Measurements from ENCODE around the gene C11orf24. TPM values are rescaled to one million over a fixed set of nuclear protein-coding genes. Genes with fewer than 3 reads are reported as not detected.
A peak's percentile ranks its signal among the peaks of the same experiment; 100 is the strongest.

The C11orf24 gene
- polyA plus RNA-seq, 2 of the 4 experiments (the other 2 are of a cell fraction) = 29.4 to 43.8 TPM

DNA sequence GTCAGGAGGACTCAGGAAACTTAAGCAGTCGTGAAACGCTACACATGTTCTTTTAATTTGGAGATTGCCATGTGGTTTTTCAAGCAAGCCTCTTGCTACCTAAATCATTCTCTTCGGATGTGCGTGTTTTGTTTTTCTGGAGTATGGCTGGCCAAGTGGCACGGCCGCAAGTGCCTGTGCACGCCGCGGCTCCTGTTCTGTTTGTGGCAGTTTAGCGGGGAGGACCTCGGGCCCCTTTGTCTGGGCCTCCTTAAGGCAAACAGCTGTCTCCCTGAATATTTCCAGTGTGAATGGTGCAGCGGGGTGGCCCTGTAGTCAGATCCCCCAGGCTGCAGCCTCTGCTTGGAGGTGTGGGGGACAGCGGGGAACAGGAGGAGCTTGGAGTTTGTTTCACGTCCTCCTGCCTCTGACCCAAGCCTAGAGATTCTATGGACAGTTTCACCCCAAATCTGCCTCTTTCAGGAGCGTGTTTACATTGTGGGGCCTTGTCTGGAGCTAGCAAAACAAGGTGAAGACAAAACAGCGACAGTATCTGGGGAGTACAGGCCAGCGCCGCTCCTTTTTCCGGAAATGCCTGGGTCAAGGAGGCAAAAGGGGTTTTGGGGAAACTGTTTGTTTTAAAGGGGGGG is 41.9 kb upstream of the C11orf24 start:
- CTCF ChIA-PET = interaction anchor here (0.6 to 3.5 kb wide), 11 partner anchors 11 to 78 kb away, joined by 3 to 30 read pairs (median 4); no protein-coding TSS in a partner anchor

DNA sequence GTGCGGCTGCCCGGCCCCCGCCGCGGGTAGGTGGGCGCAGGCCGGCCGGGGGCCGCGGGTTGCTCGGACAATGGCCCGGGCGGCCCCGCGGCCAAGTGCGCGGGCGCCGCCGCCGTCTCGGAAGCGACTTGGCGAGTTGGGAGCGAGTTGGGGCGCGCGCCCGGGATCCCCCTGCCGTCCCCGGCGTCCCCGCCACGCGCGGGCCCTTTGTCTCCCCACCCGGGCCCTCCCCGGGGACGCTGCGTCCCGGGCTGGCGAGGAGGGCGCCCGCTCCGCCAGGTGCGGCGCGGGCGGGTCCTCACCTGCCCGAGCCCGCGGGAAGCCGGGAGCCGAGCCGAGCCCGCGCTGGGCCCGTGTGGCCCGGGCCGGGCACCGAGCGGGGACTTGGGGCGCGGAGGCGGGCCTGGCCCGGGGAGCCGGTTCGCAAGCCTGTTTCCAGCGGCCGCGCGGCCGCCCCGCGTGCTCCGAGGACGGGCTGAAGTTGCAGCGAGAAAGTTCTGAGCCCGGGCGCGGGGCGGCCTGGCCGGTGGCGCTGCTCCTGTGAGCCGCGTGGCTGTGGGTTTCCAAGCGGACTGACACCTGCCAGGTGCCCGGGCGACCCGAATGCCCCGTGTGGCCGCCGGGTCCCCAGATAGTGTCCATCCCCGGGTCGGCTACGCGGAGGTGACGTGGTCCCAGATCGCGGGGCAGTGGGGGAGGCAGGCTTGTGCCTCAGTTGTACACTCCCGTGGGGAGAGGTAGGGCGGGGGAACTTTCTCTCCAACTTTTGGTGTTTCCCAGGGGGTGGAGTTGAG is 41.2 kb upstream of the C11orf24 start:
- DNase-seq (ENCODE audit: low read depth in 1 of 2, low spot score in 1 of 2) (no peak), FAIRE-seq (no peak), ATAC-seq (peak; percentile 4 to 37)
- H3K4me2 ChIP-seq = peak overlapping the region; percentile 94
- POLR2A ChIA-PET = no interaction called here
- H3K4me3 ChIP-seq = peak overlapping the region; percentile 91
- CTCF ChIA-PET = interaction anchor here (0.6 to 6.9 kb wide), 11 partner anchors 9 to 70 kb away, joined by 3 to 75 read pairs (median 4); no protein-coding TSS in a partner anchor
- no peak for TF ChIP-seq ESRRA (IDR thresholded peaks at IDR 0.05; ENCODE audit: borderline replicate concordance, low read length)
- TF ChIP-seq HOXB5 (CRISPR knock-in tag; IDR thresholded peaks at IDR 0.05) = 0 out of 2 replicates have a peak, but pooled peaks have one; percentile 21
- TF ChIP-seq, protein P1, sequence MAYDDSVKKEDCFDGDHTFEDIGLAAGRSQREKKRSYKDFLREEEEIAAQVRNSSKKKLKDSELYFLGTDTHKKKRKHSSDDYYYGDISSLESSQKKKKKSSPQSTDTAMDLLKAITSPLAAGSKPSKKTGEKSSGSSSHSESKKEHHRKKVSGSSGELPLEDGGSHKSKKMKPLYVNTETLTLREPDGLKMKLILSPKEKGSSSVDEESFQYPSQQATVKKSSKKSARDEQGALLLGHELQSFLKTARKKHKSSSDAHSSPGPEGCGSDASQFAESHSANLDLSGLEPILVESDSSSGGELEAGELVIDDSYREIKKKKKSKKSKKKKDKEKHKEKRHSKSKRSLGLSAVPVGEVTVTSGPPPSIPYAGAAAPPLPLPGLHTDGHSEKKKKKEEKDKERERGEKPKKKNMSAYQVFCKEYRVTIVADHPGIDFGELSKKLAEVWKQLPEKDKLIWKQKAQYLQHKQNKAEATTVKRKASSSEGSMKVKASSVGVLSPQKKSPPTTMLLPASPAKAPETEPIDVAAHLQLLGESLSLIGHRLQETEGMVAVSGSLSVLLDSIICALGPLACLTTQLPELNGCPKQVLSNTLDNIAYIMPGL (CRISPR knock-in tag; IDR thresholded peaks at IDR 0.05; ENCODE audit: borderline replicate concordance) = no peak
- TF ChIP-seq JUN (IDR thresholded peaks at IDR 0.05) = peak; percentile 23 to 55; a peak in 1 of 5 replicates
- TF ChIP-seq ZSCAN20 (CRISPR knock-in tag; IDR thresholded peaks at IDR 0.05) = no peak
- TF ChIP-seq BHLHE40 (IDR thresholded peaks at IDR 0.05; ENCODE audit: low read depth, low read length) = no peak
- TF ChIP-seq, protein P2, sequence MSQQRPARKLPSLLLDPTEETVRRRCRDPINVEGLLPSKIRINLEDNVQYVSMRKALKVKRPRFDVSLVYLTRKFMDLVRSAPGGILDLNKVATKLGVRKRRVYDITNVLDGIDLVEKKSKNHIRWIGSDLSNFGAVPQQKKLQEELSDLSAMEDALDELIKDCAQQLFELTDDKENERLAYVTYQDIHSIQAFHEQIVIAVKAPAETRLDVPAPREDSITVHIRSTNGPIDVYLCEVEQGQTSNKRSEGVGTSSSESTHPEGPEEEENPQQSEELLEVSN (IDR thresholded peaks at IDR 0.05; ENCODE audit: borderline replicate concordance, low read depth) = peak; percentile 45; the same call in 1 of the 2 replicates
- no peak for TF ChIP-seq MAFK (IDR thresholded peaks at IDR 0.05; ENCODE audit: partially characterized antibody)
- TF ChIP-seq, protein P3, sequence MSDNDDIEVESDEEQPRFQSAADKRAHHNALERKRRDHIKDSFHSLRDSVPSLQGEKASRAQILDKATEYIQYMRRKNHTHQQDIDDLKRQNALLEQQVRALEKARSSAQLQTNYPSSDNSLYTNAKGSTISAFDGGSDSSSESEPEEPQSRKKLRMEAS (IDR thresholded peaks at IDR 0.05) = peak; percentile 53; the same call in 1 of the 2 replicates
- peak; percentile 36; the same call in 1 of the 2 replicates for TF ChIP-seq MYC (IDR thresholded peaks at IDR 0.05; ENCODE audit: borderline replicate concordance, low read length)
- WGBS (ENCODE audit: missing lambda C conversion rate) = 0% methylated on average over 4 of the region's 102 CpGs
- H3K9me3 ChIP-seq = no peaks in the 10 kb centered on the region
- peaks cover 37% of the 10 kb centered on the region for H3K4me1 ChIP-seq
- H3K27ac ChIP-seq = peak overlapping the region; percentile 90 to 99

More for the DNA sequence above, 41.9 kb upstream of the C11orf24 start:
- Histone ChIP-seq H3K9me3 (no peaks in the 10 kb centered on the region), H3K4me2 (peak overlapping the region; percentile 94), H3K4me1 (peaks cover 37% of the 10 kb centered on the region), H3K4me3 (peak overlapping the region; percentile 91), H3K27ac (peak overlapping the region; percentile 90 to 99)
- WGBS (ENCODE audit: missing lambda C conversion rate) = 3% methylated on average over 19 of the region's 19 CpGs
- ATAC-seq (peak; percentile 15 to 39; a peak in 3 of 6 replicates), FAIRE-seq (no peak), DNase-seq (ENCODE audit: low read depth in 1 of 2, low spot score in 1 of 2) (peak in 1 of 2 experiments; percentile 39)
- TF ChIP-seq CBX2 (IDR thresholded peaks at IDR 0.05; ENCODE audit: borderline replicate concordance, low read depth) (no peak), PHF8 (IDR thresholded peaks at IDR 0.05; ENCODE audit: borderline replicate concordance, low read depth) (no peak), HOXB13 (CRISPR knock-in tag; IDR thresholded peaks at IDR 0.05; ENCODE audit: low read depth) (no peak)
- TF ChIP-seq, protein P4, sequence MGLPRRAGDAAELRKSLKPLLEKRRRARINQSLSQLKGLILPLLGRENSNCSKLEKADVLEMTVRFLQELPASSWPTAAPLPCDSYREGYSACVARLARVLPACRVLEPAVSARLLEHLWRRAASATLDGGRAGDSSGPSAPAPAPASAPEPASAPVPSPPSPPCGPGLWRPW (IDR thresholded peaks at IDR 0.05) = no peak
- TF ChIP-seq, protein P3 (IDR thresholded peaks at IDR 0.05) = peak; percentile 62
- POLR2A ChIA-PET = interaction anchor here (0.7 kb wide), 1 partner anchor 15 kb away, joined by 3 read pairs; no protein-coding TSS in a partner anchor

DNA sequence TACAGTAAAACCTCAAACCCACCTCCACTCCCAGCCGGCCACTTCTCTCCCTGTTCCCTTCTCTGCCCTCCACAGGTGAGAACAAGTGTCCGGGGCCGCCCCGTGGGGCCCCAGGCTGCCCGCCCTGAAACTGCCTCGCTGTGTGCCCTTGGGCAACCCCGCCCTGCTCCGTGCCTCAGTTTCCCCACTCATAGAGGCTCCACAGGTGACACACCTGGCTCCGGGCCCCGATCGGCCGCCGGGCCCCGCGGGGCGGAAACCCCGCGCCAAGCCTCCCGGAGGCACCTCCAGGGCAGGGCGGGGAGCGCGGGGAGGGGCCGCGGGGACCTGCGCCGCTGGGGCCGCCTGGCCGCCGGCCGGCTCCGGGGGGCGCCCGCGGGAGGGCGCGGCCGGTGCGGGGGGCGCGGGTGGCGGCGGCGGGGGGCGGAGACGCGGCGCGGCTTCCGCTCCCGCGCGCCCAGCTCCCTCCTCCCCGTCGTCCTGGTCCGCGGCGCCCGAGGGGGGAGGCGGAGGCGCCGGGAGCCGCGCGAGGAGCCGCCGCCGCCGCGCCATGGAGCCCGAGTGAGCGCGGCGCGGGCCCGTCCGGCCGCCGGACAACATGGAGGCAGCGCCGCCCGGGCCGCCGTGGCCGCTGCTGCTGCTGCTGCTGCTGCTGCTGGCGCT is 40.5 kb upstream of the C11orf24 start, which contains the start of gene LRP5:
LRP5 (plus strand) TSS at position 475 of the 663 bp plus-strand sequence; CDS start at position 599, 124 bp downstream.
- FAIRE-seq = no peak
- 45% methylated on average over 7 of the region's 85 CpGs for WGBS (ENCODE audit: missing lambda C conversion rate)
- no peak for DNase-seq (ENCODE audit: low read depth in 1 of 2, low spot score in 1 of 2)
- ChIA-PET POLR2A (no interaction called here), CTCF (interaction anchor here (1.0 to 6.9 kb wide), 3 partner anchors 8 to 71 kb away, joined by 3 to 75 read pairs (median 11); no protein-coding TSS in a partner anchor)
- H3K4me2 ChIP-seq = peak within 1 kb of the TSS; percentile 94
- peak within 1 kb of the TSS; percentile 91 for H3K4me3 ChIP-seq
- H3K9me3 ChIP-seq = no peaks in the 10 kb centered on the region
- peaks cover 32% of the 10 kb centered on the region for H3K4me1 ChIP-seq
- TF ChIP-seq POLR2A (IDR thresholded peaks at IDR 0.05; ENCODE audit: low read length) = peak; percentile 25; the same call in 1 of the 2 replicates
- TF ChIP-seq JUN (IDR thresholded peaks at IDR 0.05) = peak in 1 of 2 experiments; percentile 18; a peak in 1 of 5 replicates
- no peak for TF ChIP-seq GATA3 (IDR thresholded peaks at IDR 0.05; ENCODE audit: borderline replicate concordance)
- no peak for TF ChIP-seq TP53 (CRISPR knock-in tag; IDR thresholded peaks at IDR 0.05)
- TF ChIP-seq, protein P5, sequence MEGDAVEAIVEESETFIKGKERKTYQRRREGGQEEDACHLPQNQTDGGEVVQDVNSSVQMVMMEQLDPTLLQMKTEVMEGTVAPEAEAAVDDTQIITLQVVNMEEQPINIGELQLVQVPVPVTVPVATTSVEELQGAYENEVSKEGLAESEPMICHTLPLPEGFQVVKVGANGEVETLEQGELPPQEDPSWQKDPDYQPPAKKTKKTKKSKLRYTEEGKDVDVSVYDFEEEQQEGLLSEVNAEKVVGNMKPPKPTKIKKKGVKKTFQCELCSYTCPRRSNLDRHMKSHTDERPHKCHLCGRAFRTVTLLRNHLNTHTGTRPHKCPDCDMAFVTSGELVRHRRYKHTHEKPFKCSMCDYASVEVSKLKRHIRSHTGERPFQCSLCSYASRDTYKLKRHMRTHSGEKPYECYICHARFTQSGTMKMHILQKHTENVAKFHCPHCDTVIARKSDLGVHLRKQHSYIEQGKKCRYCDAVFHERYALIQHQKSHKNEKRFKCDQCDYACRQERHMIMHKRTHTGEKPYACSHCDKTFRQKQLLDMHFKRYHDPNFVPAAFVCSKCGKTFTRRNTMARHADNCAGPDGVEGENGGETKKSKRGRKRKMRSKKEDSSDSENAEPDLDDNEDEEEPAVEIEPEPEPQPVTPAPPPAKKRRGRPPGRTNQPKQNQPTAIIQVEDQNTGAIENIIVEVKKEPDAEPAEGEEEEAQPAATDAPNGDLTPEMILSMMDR (IDR thresholded peaks at IDR 0.05) = peak; percentile 8; the same call in 1 of the 3 replicates
- TF ChIP-seq RARB (CRISPR knock-in tag; IDR thresholded peaks at IDR 0.05) = no peak
- ATAC-seq = peak in 1 of 2 experiments; percentile 22; a peak in 3 of 6 replicates
- peak within 1 kb of the TSS; percentile 90 to 99 for H3K27ac ChIP-seq
